RPMI8226 (cell line): ENCODE results near the gene RPL18A.

Experiments used
- DNase-seq: peaks from one replicate; pipeline ENCODE4 v3.0.0-alpha.2; 2015

The RPL18A gene

GRCh38 chr19:17842663-17843291 is 16.9 kb upstream of the RPL18A start:
- no peak for DNase-seq

- DNase-seq, result no peak
Observed at GRCh38 chr19:17843292-17843827, 16.4 kb upstream of the RPL18A start.

- DNase-seq, result no peak
Observed at GRCh38 chr19:17843908-17844490, 15.7 kb upstream of the RPL18A start.

- no peak for DNase-seq
Observed at GRCh38 chr19:17846146-17846545, 13.6 kb upstream of the RPL18A start.

- DNase-seq, result peak; percentile 52
Observed at GRCh38 chr19:17847538-17848366, 12.0 kb upstream of the RPL18A start, which contains the start of gene JAK3. JAK3 (minus strand) TSS chr19:17847982; CDS start chr19:17844417, 3,565 bp downstream.

GRCh38 chr19:17848595-17849292 is 11.0 kb upstream of the RPL18A start:
- no peak for DNase-seq

- no peak for DNase-seq
Observed at GRCh38 chr19:17854061-17854460, 5.6 kb upstream of the RPL18A start.

GRCh38 chr19:17855280-17856152 is 4.2 kb upstream of the RPL18A start:
- peak; percentile 87 for DNase-seq

- DNase-seq, result no peak
Observed at GRCh38 chr19:17860331-17860992, 752 bp downstream of the RPL18A start.

- DNase-seq, result no peak
Observed at GRCh38 chr19:17860993-17861360, 1.3 kb downstream of the RPL18A start.

GRCh38 chr19:17861542-17862402 is 2.1 kb downstream of the RPL18A start:
- DNase-seq, result no peak

- DNase-seq, result no peak
Observed at GRCh38 chr19:17862711-17863519, 3.2 kb downstream of the RPL18A start.

- DNase-seq, result no peak
Observed at GRCh38 chr19:17863520-17864182, 3.9 kb downstream of the RPL18A start.

- DNase-seq, result peak; percentile 33
Observed at GRCh38 chr19:17865364-17866311, 5.9 kb downstream of the RPL18A start.

- DNase-seq, result no peak
Observed at GRCh38 chr19:17866312-17866963, 6.7 kb downstream of the RPL18A start.

GRCh38 chr19:17866964-17867486 is 7.3 kb downstream of the RPL18A start:
- DNase-seq, result no peak

- DNase-seq, result no peak
Observed at GRCh38 chr19:17868669-17869068, 9.0 kb downstream of the RPL18A start.
